NCI-H2227 treated with DMSO at 0.1 percent for 48 hours (cell line): ENCODE measurements around the gene PGP.

Experiments used
- DNase-seq: peaks from one replicate; lab custom pipeline; 2025; lab: John Stamatoyannopoulos, UW

PGP gene

GRCh38 chr16:2163211-2163881 is 51.3 kb downstream of the PGP start:
- DNase-seq, result no peak

DNA sequence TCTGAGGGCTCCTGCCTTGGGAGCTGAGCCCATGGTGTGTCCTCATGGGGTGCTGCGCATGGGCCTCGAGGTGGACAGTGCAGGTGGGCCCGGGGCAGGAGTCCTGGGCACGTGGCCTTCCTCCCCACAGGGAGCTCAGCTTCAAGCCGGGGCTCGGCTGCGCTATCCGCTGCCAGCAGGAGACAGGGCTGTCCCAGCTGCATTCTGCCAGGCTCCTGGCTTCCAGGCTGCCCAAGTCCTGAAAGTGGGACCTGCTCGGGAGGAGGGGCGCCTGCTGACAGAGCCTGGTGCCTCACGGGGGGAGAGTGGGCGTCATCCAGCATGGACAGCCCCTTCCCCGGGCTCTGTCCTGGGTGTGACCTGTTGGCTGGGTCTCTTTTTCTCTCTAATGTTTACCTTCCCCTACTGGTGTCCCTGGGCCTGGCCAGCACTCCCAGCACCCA is 51.9 kb downstream of the PGP start:
- DNase-seq, result no peak

DNA sequence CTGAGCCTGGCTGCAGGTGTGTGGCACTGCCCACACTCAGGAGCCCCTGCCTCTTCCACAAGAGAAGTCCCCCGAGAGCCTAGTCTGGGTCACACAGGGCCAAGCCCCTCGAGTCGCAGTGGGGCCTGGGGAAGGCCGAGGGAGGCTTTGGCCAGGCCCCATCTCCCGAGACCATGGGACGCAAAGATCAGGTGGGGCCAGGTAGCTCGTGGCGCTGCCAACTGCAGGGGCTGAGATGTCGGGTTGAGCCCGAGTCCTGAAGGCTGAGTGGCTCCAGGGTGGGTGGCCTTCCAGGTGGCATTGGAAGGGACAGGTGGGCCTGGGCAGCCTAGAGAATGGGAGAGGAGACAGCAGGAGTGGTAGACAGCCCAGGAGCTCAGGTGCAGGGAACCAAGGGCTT is 52.7 kb downstream of the PGP start:
- no peak for DNase-seq
